Measurements from ENCODE around the gene SCRN1. TPM values are rescaled to one million over a fixed set of nuclear protein-coding genes. Genes with fewer than 3 reads are reported as not detected.

Gene SCRN1
- total and polyA plus RNA-seq, 2 donors (not counting 1 experiment from before 2014, with no cell fraction given), result 124 to 142 TPM

DNA sequence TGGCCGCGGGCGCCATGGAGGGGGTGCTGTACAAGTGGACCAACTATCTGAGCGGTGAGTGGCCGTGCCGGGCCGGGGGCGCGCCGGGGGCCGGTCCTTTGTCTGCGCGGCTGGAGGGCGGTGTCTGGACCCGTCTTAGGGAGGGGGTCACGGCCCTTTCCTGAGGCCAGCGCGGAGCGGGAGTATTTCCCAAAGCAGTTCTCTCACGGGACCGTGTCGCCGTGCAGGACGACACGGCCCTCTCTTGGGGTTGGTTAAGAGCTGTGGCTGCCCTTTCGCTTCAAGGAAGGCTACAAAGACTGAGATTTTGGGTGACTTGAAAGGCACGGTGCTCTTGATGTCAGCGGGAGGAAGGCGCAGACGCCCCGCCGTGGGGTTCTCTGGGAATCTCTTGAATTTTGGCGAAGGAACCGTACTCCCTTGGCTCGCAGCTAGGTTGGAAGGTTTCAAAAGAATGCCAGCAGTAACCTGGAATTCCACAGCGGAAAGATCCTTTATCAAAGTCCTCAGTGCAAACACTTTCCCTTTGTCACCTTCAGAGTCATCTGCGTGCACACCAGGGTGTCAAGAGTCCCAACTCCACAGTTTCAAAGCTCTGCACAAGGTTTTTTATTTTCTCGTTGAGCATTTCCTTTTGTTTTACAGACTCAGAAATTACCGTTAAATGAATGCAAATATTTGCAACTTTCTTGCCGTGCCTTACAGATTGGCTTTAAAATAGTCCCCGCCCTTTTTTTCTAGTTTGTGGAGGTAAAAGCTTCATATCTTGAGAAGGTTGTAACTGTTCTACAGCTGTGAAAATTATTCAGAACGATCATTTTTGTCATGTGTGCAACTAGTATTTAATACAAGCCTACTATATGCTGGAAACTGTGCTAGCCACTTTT, 39.4 kb upstream of the SCRN1 start:
- TF ChIP-seq, protein P1, sequence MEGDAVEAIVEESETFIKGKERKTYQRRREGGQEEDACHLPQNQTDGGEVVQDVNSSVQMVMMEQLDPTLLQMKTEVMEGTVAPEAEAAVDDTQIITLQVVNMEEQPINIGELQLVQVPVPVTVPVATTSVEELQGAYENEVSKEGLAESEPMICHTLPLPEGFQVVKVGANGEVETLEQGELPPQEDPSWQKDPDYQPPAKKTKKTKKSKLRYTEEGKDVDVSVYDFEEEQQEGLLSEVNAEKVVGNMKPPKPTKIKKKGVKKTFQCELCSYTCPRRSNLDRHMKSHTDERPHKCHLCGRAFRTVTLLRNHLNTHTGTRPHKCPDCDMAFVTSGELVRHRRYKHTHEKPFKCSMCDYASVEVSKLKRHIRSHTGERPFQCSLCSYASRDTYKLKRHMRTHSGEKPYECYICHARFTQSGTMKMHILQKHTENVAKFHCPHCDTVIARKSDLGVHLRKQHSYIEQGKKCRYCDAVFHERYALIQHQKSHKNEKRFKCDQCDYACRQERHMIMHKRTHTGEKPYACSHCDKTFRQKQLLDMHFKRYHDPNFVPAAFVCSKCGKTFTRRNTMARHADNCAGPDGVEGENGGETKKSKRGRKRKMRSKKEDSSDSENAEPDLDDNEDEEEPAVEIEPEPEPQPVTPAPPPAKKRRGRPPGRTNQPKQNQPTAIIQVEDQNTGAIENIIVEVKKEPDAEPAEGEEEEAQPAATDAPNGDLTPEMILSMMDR (conservative IDR thresholded peaks at IDR 0.05 in 1 of 2, IDR thresholded peaks at IDR 0.05 in 1 of 2; ENCODE audit: low read depth in 1 of 2, low read length in 2 of 2), result peak in 1 of 2 donors; percentile 7
- TF ChIP-seq EZH2 (IDR thresholded peaks at IDR 0.05; ENCODE audit: low read length, missing control alignments), result no peak
- H3K9ac ChIP-seq (ENCODE audit: insufficient read depth, low read length), result peak overlapping the region; percentile 69
- peak overlapping the region; percentile 79 for H2AFZ ChIP-seq (ENCODE audit: low read length)
- H4K20me1 ChIP-seq (ENCODE audit: control insufficient read depth, extremely low read depth, insufficient read depth, low read length), result no peaks in the 10 kb centered on the region
- peak overlapping the region; percentile 84 to 97 (median 85) for H3K4me3 ChIP-seq (replicated peaks in 1 of 4; ENCODE audit: control extremely low read depth in 1 of 4, insufficient read depth in 1 of 4, low read depth in 3 of 4, low read length in 4 of 4)
- H3K4me1 ChIP-seq (ENCODE audit: control insufficient read depth, extremely low read depth, insufficient read depth, low read length), result peaks cover 14% of the 10 kb centered on the region
- H3K79me2 ChIP-seq (ENCODE audit: control insufficient read depth, insufficient read depth, low read length), result peaks cover 37% of the 10 kb centered on the region
- H3K4me2 ChIP-seq (ENCODE audit: extremely low read depth, insufficient read depth, low read length), result peak overlapping the region; percentile 89
- H3K9me3 ChIP-seq (ENCODE audit: control insufficient read depth, insufficient read depth, low read depth, low read length), result no peaks in the 10 kb centered on the region
- peak; percentile 32 to 47 for DNase-seq (ENCODE audit: low read depth in 2 of 2)
- H3K27ac ChIP-seq (ENCODE audit: insufficient read depth, low read length), result peak overlapping the region; percentile 53
- no peaks in the 10 kb centered on the region for H3K27me3 ChIP-seq (ENCODE audit: control insufficient read depth, insufficient read depth, low read length)
- no peaks in the 10 kb centered on the region for H3K36me3 ChIP-seq (ENCODE audit: control insufficient read depth, insufficient read depth, low read length)

DNA sequence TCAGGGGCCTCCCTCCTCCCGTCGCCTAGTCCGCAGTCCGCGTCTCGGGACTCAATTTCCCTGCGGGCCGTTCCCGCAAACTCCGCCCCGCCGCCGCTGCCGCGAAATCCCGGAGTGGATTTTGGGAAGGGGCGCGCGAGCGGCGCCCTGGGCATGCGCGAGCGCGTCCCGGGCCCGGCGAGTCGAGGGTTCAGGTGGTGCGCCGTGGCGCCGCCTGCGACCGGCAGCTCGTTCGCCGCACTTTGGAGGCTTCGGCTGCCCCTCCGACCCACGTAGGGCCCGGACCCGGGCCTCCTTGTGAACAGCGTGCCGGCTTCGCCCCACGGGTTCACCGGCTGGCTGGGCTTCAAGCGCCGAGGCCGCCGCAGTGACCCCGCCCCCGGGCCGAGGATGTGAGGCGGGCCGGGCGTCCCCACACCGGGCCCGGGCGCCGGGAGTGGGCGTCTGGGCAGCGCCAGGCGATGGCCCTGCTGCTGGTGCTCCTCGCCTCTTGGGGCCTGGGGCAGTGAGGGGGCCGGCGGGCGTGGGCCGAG, 38.7 kb upstream of the SCRN1 start, which contains the start of gene PLEKHA8:
PLEKHA8 (plus strand) TSS at position 197 of the 533 bp plus-strand sequence. CDS start 351 bp downstream, outside the sequence.
- no peaks in the 10 kb centered on the region for H3K36me3 ChIP-seq (ENCODE audit: control insufficient read depth, insufficient read depth, low read length)
- no peaks in the 10 kb centered on the region for H3K27me3 ChIP-seq (ENCODE audit: control insufficient read depth, insufficient read depth, low read length)
- peak; percentile 82 to 86 for DNase-seq (ENCODE audit: low read depth in 2 of 2)
- peak within 1 kb of the TSS; percentile 84 to 97 (median 85) for H3K4me3 ChIP-seq (replicated peaks in 1 of 4; ENCODE audit: control extremely low read depth in 1 of 4, insufficient read depth in 1 of 4, low read depth in 3 of 4, low read length in 4 of 4)
- no peaks in the 10 kb centered on the region for H3K9me3 ChIP-seq (ENCODE audit: control insufficient read depth, insufficient read depth, low read depth, low read length)
- peak within 1 kb of the TSS; percentile 79 for H2AFZ ChIP-seq (ENCODE audit: low read length)
- peaks cover 37% of the 10 kb centered on the region for H3K79me2 ChIP-seq (ENCODE audit: control insufficient read depth, insufficient read depth, low read length)
- no peaks in the 10 kb centered on the region for H4K20me1 ChIP-seq (ENCODE audit: control insufficient read depth, extremely low read depth, insufficient read depth, low read length)
- H3K27ac ChIP-seq (ENCODE audit: insufficient read depth, low read length), result peak within 1 kb of the TSS; percentile 53
- peak within 1 kb of the TSS; percentile 69 for H3K9ac ChIP-seq (ENCODE audit: insufficient read depth, low read length)
- H3K4me1 ChIP-seq (ENCODE audit: control insufficient read depth, extremely low read depth, insufficient read depth, low read length), result peaks cover 14% of the 10 kb centered on the region
- peak within 1 kb of the TSS; percentile 89 for H3K4me2 ChIP-seq (ENCODE audit: extremely low read depth, insufficient read depth, low read length)
- TF ChIP-seq, protein P1 (conservative IDR thresholded peaks at IDR 0.05 in 1 of 2, IDR thresholded peaks at IDR 0.05 in 1 of 2; ENCODE audit: low read depth in 1 of 2, low read length in 2 of 2), result no peak

GRCh38 chr7:30027740-30028215, 38.2 kb upstream of the SCRN1 start:
- Histone ChIP-seq H3K27ac (ENCODE audit: insufficient read depth, low read length) (peak overlapping the region; percentile 53), H2AFZ (ENCODE audit: low read length) (peak overlapping the region; percentile 60), H3K79me2 (ENCODE audit: control insufficient read depth, insufficient read depth, low read length) (peaks cover 37% of the 10 kb centered on the region), H3K4me2 (ENCODE audit: extremely low read depth, insufficient read depth, low read length) (peak overlapping the region; percentile 73), H3K27me3 (ENCODE audit: control insufficient read depth, insufficient read depth, low read length) (no peaks in the 10 kb centered on the region), H3K9ac (ENCODE audit: insufficient read depth, low read length) (no peak overlapping the region), H4K20me1 (ENCODE audit: control insufficient read depth, extremely low read depth, insufficient read depth, low read length) (no peaks in the 10 kb centered on the region), H3K36me3 (ENCODE audit: control insufficient read depth, insufficient read depth, low read length) (no peaks in the 10 kb centered on the region), H3K4me3 (replicated peaks in 1 of 4; ENCODE audit: control extremely low read depth in 1 of 4, insufficient read depth in 1 of 4, low read depth in 3 of 4, low read length in 4 of 4) (peak overlapping the region; percentile 84 to 93 (median 85)), H3K9me3 (ENCODE audit: control insufficient read depth, insufficient read depth, low read depth, low read length) (no peaks in the 10 kb centered on the region), H3K4me1 (ENCODE audit: control insufficient read depth, extremely low read depth, insufficient read depth, low read length) (peaks cover 12% of the 10 kb centered on the region)
- DNase-seq (ENCODE audit: low read depth in 2 of 2), result no peak
- TF ChIP-seq EZH2 (IDR thresholded peaks at IDR 0.05; ENCODE audit: low read length, missing control alignments), result no peak
- TF ChIP-seq, protein P1 (conservative IDR thresholded peaks at IDR 0.05 in 1 of 2, IDR thresholded peaks at IDR 0.05 in 1 of 2; ENCODE audit: low read depth in 1 of 2, low read length in 2 of 2), result no peak

Measured in fibroblast of lung (primary cell).